GM23338 (cell line): ENCODE data around the gene TRIM56.
A peak's percentile ranks its signal among the peaks of the same experiment; 100 is the strongest.

ENCODE experiments used
- CREB1 ChIP-seq: fragments of 250-450 bp; sonication (Bioruptor Pico); IDR thresholded peaks from 2 replicates; pipeline ENCODE4 v1.5.0; 2020; ENCODE audit warnings: low read depth, mild to moderate bottlenecking, moderate library complexity
- EZH2 ChIP-seq: fragments of 200-600 bp; sonication (generic); IDR thresholded peaks from one replicate; pipeline ENCODE4 v1.8.0; 2017; ENCODE audit warnings: antibody characterized with exemption, mild to moderate bottlenecking, low read depth; ENCODE audit not compliant: unreplicated experiment
- EZH2phosphoT487 ChIP-seq: fragments of 200-600 bp; sonication (generic); IDR thresholded peaks from one replicate; pipeline ENCODE4 v1.8.1; 2018; ENCODE audit warnings: antibody characterized with exemption; ENCODE audit not compliant: unreplicated experiment
- JUNB ChIP-seq: IDR thresholded peaks from one replicate; pipeline ENCODE4 v1.6.1; 2016; ENCODE audit warnings: antibody characterized with exemption; ENCODE audit not compliant: unreplicated experiment
- NANOG ChIP-seq: IDR thresholded peaks from 2 replicates; pipeline ENCODE4 v1.6.1; 2016; ENCODE audit warnings: antibody characterized with exemption, borderline replicate concordance
- POLR2AphosphoS5 ChIP-seq: IDR thresholded peaks from 2 replicates; pipeline ENCODE4 v1.6.1; 2016; ENCODE audit warnings: antibody characterized with exemption, low read depth
- STAT1 ChIP-seq: IDR thresholded peaks from one replicate; pipeline ENCODE4 v1.6.1; 2016; ENCODE audit warnings: antibody characterized with exemption; ENCODE audit not compliant: unreplicated experiment
- ZNF114 ChIP-seq: fragments of 250-450 bp; sonication (Bioruptor Pico); IDR thresholded peaks from 2 replicates; pipeline ENCODE4 v1.5.0; 2020; ENCODE audit warnings: mild to moderate bottlenecking, moderate library complexity
- ZNF331 ChIP-seq: fragments of 250-450 bp; sonication (Bioruptor Pico); IDR thresholded peaks from 2 replicates; pipeline ENCODE4 v1.5.0; 2020; ENCODE audit warnings: low read depth, mild to moderate bottlenecking, moderate library complexity
- TF ChIP-seq, protein P1 (sequence below), 2 experiments: fragments of 200-600 bp in 1 of 2; sonication (generic) in 1 of 2; conservative IDR thresholded peaks; 2 replicates each; pipeline versions ENCODE4 v1.5.1 to v1.6.1; 2016 to 2017; ENCODE audit warnings: antibody characterized with exemption in 2 of 2, low read depth in 2 of 2, mild to moderate bottlenecking in 2 of 2, moderate library complexity in 1 of 2
- TF ChIP-seq, protein P2 (sequence below): IDR thresholded peaks from one replicate; pipeline ENCODE4 v1.6.1; 2018; ENCODE audit warnings: antibody characterized with exemption; ENCODE audit not compliant: unreplicated experiment
- TF ChIP-seq, protein P3 (sequence below): IDR thresholded peaks from 2 replicates; pipeline ENCODE4 v1.6.1; 2016; ENCODE audit warnings: antibody characterized with exemption
- TF ChIP-seq, protein P4 (sequence below): fragments of 250-450 bp; sonication (Bioruptor Pico); IDR thresholded peaks from 2 replicates; pipeline ENCODE4 v1.5.0; 2020; ENCODE audit warnings: mild to moderate bottlenecking, moderate library complexity

DNA sequence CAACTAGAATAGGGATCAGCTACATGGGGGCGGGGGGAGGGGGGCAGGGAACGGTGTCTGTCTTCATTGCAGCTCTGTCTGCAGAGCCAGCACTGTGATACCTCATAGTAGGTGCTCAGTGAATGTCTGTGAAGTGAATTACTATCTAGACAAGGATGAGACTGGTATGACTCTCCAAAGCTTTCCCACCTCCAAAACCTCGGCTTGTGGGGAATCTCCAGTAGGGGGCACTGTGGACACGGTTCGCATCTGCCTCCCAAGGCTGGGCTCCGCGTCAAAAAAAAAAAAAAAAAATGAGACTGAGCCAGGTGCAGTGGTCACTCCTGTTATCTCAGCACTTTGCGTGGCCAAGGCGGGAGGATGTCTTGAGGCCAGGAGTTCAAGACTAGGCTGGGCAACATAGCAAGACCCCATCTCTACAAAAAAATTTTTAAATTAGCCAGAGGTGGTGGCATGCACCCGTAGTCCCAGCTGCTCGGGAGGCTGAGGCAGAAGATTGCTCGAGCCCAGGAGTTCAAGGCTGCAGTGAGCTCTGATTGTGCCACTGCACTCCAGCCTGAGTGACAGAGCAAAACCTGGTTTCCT lies 9.6 kb downstream of the TRIM56 start:
- TF ChIP-seq, protein P1, sequence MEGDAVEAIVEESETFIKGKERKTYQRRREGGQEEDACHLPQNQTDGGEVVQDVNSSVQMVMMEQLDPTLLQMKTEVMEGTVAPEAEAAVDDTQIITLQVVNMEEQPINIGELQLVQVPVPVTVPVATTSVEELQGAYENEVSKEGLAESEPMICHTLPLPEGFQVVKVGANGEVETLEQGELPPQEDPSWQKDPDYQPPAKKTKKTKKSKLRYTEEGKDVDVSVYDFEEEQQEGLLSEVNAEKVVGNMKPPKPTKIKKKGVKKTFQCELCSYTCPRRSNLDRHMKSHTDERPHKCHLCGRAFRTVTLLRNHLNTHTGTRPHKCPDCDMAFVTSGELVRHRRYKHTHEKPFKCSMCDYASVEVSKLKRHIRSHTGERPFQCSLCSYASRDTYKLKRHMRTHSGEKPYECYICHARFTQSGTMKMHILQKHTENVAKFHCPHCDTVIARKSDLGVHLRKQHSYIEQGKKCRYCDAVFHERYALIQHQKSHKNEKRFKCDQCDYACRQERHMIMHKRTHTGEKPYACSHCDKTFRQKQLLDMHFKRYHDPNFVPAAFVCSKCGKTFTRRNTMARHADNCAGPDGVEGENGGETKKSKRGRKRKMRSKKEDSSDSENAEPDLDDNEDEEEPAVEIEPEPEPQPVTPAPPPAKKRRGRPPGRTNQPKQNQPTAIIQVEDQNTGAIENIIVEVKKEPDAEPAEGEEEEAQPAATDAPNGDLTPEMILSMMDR (conservative IDR thresholded peaks at IDR 0.05; ENCODE audit: low read depth in 2 of 2), result peak; percentile 84
- TF ChIP-seq, protein P2, sequence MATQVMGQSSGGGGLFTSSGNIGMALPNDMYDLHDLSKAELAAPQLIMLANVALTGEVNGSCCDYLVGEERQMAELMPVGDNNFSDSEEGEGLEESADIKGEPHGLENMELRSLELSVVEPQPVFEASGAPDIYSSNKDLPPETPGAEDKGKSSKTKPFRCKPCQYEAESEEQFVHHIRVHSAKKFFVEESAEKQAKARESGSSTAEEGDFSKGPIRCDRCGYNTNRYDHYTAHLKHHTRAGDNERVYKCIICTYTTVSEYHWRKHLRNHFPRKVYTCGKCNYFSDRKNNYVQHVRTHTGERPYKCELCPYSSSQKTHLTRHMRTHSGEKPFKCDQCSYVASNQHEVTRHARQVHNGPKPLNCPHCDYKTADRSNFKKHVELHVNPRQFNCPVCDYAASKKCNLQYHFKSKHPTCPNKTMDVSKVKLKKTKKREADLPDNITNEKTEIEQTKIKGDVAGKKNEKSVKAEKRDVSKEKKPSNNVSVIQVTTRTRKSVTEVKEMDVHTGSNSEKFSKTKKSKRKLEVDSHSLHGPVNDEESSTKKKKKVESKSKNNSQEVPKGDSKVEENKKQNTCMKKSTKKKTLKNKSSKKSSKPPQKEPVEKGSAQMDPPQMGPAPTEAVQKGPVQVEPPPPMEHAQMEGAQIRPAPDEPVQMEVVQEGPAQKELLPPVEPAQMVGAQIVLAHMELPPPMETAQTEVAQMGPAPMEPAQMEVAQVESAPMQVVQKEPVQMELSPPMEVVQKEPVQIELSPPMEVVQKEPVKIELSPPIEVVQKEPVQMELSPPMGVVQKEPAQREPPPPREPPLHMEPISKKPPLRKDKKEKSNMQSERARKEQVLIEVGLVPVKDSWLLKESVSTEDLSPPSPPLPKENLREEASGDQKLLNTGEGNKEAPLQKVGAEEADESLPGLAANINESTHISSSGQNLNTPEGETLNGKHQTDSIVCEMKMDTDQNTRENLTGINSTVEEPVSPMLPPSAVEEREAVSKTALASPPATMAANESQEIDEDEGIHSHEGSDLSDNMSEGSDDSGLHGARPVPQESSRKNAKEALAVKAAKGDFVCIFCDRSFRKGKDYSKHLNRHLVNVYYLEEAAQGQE, result no peak
- TF ChIP-seq POLR2AphosphoS5 (no peak), ZNF331 (CRISPR knock-in tag) (no peak), EZH2phosphoT487 (no peak), EZH2 (no peak), STAT1 (no peak), JUNB (no peak), CREB1 (CRISPR knock-in tag) (no peak), ZNF114 (CRISPR knock-in tag) (no peak), NANOG (no peak)
- TF ChIP-seq, protein P3, sequence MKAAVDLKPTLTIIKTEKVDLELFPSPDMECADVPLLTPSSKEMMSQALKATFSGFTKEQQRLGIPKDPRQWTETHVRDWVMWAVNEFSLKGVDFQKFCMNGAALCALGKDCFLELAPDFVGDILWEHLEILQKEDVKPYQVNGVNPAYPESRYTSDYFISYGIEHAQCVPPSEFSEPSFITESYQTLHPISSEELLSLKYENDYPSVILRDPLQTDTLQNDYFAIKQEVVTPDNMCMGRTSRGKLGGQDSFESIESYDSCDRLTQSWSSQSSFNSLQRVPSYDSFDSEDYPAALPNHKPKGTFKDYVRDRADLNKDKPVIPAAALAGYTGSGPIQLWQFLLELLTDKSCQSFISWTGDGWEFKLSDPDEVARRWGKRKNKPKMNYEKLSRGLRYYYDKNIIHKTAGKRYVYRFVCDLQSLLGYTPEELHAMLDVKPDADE, result no peak
- TF ChIP-seq, protein P4, sequence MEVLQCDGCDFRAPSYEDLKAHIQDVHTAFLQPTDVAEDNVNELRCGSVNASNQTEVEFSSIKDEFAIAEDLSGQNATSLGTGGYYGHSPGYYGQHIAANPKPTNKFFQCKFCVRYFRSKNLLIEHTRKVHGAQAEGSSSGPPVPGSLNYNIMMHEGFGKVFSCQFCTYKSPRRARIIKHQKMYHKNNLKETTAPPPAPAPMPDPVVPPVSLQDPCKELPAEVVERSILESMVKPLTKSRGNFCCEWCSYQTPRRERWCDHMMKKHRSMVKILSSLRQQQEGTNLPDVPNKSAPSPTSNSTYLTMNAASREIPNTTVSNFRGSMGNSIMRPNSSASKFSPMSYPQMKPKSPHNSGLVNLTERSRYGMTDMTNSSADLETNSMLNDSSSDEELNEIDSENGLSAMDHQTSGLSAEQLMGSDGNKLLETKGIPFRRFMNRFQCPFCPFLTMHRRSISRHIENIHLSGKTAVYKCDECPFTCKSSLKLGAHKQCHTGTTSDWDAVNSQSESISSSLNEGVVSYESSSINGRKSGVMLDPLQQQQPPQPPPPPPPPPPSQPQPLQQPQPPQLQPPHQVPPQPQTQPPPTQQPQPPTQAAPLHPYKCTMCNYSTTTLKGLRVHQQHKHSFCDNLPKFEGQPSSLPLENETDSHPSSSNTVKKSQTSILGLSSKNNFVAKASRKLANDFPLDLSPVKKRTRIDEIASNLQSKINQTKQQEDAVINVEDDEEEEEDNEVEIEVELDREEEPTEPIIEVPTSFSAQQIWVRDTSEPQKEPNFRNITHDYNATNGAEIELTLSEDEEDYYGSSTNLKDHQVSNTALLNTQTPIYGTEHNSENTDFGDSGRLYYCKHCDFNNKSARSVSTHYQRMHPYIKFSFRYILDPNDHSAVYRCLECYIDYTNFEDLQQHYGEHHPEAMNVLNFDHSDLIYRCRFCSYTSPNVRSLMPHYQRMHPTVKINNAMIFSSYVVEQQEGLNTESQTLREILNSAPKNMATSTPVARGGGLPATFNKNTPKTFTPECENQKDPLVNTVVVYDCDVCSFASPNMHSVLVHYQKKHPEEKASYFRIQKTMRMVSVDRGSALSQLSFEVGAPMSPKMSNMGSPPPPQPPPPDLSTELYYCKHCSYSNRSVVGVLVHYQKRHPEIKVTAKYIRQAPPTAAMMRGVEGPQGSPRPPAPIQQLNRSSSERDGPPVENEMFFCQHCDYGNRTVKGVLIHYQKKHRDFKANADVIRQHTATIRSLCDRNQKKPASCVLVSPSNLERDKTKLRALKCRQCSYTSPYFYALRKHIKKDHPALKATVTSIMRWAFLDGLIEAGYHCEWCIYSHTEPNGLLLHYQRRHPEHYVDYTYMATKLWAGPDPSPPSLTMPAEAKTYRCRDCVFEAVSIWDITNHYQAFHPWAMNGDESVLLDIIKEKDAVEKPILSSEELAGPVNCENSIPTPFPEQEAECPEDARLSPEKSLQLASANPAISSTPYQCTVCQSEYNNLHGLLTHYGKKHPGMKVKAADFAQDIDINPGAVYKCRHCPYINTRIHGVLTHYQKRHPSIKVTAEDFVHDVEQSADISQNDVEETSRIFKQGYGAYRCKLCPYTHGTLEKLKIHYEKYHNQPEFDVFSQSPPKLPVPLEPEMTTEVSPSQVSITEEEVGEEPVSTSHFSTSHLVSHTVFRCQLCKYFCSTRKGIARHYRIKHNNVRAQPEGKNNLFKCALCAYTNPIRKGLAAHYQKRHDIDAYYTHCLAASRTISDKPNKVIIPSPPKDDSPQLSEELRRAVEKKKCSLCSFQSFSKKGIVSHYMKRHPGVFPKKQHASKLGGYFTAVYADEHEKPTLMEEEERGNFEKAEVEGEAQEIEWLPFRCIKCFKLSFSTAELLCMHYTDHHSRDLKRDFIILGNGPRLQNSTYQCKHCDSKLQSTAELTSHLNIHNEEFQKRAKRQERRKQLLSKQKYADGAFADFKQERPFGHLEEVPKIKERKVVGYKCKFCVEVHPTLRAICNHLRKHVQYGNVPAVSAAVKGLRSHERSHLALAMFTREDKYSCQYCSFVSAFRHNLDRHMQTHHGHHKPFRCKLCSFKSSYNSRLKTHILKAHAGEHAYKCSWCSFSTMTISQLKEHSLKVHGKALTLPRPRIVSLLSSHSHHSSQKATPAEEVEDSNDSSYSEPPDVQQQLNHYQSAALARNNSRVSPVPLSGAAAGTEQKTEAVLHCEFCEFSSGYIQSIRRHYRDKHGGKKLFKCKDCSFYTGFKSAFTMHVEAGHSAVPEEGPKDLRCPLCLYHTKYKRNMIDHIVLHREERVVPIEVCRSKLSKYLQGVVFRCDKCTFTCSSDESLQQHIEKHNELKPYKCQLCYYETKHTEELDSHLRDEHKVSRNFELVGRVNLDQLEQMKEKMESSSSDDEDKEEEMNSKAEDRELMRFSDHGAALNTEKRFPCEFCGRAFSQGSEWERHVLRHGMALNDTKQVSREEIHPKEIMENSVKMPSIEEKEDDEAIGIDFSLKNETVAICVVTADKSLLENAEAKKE (CRISPR knock-in tag), result no peak
